Adrenal gland (tissue), 5 donors: ENCODE results near the gene NXPE4.

ENCODE experiments used
- CTCF ChIP-seq, 6 experiments: fragments of 450-650 bp in 4 of 6; fragments of 200-600 bp in 2 of 6; sonication (generic) in 1 of 6; IDR thresholded peaks; 1 replicate in 5 of 6; 2 replicates in 1 of 6; pipeline versions ENCODE4 v1.5.1 to v1.8.0; 2016 to 2021; ENCODE audit warnings: antibody characterized with exemption in 6 of 6, mild to moderate bottlenecking in 2 of 6, moderate library complexity in 1 of 6
- POLR2A ChIP-seq, 2 donors: fragments of 450-650 bp; IDR thresholded peaks; one replicate each; pipeline ENCODE4 v1.6.1; 2017; ENCODE audit warnings: antibody characterized with exemption in 2 of 2, mild to moderate bottlenecking in 2 of 2, moderate library complexity in 1 of 2
- donor health status: DM: no; HTN: no; CAD: no.

- TF ChIP-seq POLR2A (IDR thresholded peaks at IDR 0.05) (no peak), CTCF (IDR thresholded peaks at IDR 0.05) (no peak)
Measured at GRCh38 chr11:114616516-114616915, 20.9 kb upstream of the NXPE4 start.
